HG03066 (cell line): ENCODE measurements around the gene SMAD3.

Experiments
- ATAC-seq: cut with Tn5 transposase; IDR thresholded peaks from one replicate; pipeline ENCODE4 v1.9.1; 2021; ENCODE audit warnings: low read depth; ENCODE audit not compliant: unreplicated experiment

SMAD3 gene

DNA sequence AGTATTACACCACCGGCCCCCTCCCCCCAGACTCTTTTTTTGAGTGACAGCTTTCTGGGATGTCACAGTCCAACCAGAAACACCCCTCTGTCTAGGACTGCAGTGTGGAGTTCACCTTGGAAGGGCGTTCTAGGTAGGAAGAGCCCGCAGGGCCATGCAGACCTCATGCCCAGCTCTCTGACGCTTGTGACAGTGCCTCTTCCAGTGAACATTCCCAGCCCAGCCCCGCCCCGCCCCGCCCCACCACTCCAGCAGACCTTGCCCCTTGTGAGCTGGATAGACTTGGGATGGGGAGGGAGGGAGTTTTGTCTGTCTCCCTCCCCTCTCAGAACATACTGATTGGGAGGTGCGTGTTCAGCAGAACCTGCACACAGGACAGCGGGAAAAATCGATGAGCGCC lies 125.4 kb downstream of the SMAD3 start:
- ATAC-seq: no peak

DNA sequence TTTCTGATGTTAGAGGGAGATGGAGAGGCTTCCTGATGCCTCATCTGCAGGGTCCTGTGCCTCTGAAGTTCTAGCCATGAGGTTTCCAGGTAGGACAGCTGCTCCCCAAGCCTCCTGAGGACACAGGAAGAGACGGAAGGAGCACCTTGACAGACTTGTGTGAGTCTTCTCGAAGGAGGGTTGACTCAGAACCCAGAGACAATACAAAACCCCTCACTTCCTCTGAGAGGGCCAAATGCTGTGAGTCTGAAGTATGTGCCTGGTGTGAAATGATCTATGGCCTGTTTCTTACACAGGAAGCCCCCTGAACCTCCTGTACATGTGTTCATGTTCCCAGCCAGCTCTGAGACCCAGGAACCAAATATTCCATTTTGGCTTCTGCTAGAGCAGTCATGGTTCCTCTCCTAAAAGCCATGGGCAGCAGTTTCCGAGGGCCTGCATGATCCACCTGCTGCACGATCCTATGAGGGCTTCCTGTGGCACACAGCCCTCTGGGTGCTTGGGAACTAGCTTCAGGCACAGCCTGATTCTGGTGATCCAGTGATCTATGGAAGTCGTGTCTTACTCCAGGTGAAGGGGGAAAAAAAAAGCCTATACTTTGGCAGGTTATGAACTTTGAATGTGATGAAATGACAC lies 126.9 kb downstream of the SMAD3 start:
- ATAC-seq: no peak

DNA sequence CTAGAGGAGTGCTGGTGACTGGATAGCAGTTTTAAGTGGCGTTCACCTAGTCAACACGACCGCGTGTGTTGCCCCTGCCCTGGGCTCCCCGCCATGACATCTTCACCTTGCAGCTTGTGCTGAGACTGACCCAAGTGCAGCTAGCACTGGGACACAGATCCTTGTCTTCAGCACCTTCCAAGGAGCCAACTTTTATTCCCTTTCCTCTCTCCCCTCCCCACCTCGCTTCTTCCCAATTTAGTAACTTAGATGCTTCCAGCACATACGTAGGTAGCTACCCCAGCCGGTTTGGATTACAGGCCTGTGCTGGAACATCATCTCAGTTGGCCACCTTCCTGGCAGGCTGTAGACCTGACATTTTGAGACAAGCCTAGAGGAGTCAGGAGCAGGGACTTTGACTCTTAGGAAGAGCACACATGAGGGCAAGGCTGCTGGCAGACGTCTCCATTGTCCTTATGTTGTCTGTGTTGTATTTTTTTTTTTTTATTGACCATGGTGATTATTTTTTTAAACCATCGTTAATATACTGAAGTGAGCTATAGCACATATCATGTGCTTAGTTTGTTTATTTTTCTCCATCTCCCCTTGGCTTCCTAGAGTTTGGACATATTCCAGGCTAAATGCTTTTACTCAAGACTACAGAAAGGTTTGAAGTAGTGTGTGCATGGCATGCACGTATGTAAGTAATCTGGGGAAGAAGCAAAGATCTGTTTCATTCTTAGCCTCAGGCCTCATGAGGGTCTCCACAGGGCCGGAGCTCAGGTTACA lies 128.0 kb downstream of the SMAD3 start:
- ATAC-seq: no peak

- no peak for ATAC-seq
Measured at GRCh38 chr15:67194171-67195114, 129.0 kb downstream of the SMAD3 start.

GRCh38 chr15:67195305-67195704 lies 129.9 kb downstream of the SMAD3 start:
- no peak for ATAC-seq

DNA sequence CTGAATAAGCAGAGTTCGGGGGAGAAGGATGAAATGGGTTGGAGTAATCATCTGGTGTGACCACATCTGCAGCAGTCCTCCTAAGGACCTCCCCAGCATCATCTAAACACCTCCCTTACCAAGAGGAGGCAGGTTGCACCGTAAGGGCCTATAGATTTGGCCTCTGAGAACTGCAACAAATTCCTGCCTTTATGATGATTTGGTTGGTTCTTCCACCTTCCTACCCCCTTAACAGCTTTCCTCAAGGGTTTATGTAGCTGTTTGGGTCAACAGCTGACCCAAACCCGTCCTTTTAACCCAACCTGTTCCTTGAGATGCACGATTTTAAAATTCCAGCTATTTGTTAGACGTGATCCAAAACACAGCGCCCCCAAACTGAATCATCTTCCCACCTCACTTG lies 130.8 kb downstream of the SMAD3 start:
- no peak for ATAC-seq

DNA sequence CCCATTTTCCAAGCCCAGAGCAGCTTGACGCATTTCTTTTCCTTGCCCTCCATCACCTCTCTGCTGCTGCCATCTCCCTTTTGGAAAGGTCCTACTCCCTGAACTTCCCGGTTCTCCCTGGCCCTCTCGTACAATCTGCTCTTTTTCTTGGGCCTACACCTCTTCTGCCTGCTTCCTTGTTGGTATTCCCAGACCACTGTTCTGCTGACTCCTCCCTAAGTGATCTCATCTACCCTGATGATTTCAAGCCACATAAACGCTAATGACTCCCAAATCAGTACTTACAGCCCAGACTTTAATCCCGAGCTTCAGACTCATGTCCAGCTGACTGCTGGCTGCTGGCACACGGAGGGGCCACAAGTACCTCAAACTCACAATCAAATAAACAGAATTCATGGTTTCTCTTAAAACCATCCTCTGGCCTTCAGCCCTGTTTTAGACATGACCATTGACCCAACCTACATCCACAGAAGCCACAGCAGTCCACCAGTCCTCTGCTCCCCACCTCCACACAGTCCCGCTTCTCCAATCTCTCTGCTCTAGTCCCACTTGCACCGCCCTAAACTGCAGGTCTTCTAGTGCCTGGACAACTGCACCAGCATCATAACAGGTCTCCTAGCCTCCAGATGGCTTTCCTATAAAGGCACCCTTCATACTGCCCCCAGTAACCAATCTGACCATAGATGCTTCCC lies 131.4 kb downstream of the SMAD3 start:
- no peak for ATAC-seq

- ATAC-seq: no peak
Measured at GRCh38 chr15:67197364-67197695, 131.9 kb downstream of the SMAD3 start.

GRCh38 chr15:67198157-67198754 lies 132.9 kb downstream of the SMAD3 start:
- ATAC-seq: no peak

DNA sequence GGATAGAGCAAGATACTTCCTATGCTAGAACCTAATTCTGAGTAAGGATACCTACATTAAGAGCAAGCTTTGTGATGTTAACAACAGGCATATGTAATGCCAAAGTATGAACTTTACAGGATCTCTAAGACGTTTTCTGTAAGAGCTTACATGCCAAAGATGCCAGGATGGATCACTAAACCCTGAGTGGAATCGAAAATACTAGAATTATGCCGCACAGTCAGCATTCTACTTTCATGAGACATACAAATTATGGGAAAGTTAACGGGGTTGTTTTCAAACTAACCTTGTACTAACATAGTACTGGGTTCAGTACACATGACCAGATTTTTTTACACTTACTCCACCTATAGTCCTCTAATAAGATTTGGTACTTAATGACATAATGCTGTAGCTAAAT lies 134.0 kb downstream of the SMAD3 start:
- no peak for ATAC-seq

DNA sequence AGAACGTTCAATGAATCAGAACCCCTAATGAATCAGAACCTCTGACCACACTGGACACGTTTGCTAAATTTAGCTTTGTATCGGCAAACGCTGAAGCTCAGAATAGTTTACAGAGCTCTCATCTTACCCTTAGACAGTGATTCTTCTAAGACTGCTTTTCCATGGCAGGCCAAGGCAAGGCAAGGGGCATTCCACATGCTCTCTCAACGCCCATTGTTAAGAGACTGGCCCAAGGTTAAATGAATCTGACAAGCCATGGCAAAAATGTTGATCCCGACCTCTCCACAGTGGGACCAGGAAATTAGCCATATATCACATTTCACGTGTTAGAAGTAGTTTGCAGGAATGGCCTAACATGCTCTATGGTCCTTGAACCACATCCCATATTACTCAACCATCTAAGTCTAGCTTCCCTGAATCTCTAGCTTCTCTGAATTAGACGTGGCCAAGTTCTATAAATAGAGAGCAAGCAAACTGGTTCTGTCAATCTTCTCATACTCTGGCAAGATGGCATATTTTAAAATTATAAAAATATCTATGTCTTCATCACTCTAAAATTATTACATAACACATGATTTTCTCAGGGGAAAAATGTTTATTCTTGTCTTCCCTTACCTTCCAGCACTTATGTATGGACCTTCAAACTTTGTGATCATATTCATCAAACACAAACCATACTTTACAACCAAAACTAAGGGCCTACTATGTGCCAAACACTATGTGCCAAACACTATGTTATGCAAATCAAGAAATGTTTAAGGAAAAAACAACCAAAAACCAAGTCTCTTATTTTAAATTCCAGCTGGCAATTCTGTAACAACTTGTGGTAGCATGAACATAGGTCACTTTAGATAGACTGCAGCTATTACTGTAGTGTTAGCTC lies 134.7 kb downstream of the SMAD3 start:
- ATAC-seq: no peak

DNA sequence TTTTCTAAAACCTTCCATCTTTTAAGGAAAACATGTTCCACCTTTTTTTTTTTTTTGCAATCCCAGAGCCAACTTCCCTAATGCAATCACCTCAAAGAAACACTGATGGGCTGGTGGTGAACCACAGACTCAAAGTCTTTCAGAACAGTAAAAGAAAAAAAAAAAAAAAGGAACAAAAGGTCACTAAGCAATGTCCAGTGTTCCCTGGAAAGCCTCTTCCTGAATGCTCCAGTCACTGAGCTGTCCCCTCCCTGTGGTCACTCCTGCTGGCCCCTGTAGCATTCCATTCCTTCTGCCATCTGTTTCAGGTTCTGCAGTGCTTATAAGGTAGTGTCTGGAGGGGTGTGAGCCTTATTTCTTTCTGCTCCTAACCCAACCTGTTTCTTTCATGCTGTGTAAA lies 135.7 kb downstream of the SMAD3 start:
- no peak for ATAC-seq

- ATAC-seq: no peak
Measured at GRCh38 chr15:67202091-67202490, 136.7 kb downstream of the SMAD3 start.

DNA sequence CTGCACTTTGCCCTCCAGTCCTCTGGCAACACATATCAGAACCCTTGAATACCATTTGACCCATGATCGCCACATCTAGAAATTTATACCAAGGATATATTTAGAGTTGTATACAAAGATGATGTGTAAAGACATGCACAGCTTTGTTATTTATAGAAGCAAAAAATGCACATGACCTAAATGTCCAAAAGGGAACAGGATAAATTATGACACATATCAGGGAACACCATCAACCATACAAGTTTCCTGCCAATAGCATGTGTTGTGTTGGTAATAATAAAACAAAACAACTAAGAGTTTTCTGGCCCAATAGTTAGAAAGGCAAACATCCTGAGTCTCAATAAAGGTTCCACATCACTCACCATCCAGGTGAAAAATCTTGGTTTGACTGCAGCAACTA lies 137.6 kb downstream of the SMAD3 start:
- ATAC-seq: no peak

DNA sequence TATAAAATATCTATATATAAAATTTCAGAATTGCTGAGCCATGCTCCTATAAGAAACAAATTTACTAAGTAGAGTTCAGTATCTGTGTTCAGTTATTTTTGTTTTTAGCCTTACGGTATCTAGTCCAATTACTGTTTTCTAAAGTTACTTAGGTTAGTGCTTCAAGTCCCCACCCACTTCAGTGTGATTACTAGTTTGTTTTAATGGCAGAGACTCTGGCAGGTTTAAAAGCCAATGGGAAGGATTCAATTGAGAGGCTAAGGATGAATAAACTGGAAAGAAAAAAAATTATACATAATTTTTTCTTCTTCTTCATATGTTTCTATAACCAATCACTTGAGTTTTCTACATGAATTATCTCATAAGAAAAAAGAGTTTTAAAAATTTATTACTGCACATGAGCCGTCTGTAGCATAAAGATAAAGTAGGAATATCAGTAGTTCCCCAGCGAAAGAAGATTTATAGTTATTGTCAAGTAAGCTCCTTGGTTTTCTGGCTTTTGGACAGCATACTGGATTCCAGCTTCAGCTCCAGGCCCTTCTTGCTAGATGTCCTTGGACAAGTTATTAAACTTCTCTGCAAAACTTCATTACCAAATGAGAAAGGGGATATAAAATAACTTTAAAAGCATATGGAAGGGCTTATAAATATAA lies 142.3 kb downstream of the SMAD3 start:
- ATAC-seq: no peak

GRCh38 chr15:67208396-67208795 lies 143.0 kb downstream of the SMAD3 start:
- no peak for ATAC-seq

GRCh38 chr15:67210555-67211168 lies 145.3 kb downstream of the SMAD3 start:
- no peak for ATAC-seq

DNA sequence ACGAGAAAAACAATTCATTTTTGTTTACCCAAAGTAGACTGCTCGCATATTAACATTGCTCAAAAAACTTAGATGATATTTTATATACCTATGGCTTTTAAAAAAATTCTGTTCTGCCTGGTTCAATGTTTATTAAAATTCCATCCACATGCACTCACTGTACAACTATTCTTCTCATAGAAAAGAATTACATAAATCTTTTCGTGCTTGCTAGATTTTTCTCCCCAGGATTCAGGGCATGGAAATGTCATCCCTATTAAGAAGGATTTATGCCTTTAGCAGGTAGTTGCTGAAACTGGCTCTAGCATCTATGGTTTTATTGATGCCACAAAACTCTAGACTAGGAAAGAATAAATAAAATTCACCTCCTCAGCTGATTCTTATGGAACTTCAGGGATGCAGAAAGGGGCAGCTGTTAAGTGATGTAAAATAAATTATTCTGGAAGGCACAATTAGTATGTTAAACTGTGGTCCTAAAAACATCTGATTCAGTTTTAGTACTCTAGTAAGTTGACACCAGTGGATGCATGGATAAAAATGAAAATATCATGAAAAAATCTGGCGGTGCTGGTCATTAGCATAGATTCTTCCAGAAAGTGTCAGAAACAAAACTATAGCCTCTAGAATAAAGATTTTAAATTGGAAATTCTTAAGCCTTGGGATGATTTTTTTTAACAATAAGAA lies 147.4 kb downstream of the SMAD3 start:
- no peak for ATAC-seq
